Measurements from ENCODE around the gene POLD1.
"Not testable (repeated sequence)": the region's sequence is repeated elsewhere in the genome, so short reads cannot be mapped to it uniquely, and the experiment has no call there.

Gene POLD1

DNA sequence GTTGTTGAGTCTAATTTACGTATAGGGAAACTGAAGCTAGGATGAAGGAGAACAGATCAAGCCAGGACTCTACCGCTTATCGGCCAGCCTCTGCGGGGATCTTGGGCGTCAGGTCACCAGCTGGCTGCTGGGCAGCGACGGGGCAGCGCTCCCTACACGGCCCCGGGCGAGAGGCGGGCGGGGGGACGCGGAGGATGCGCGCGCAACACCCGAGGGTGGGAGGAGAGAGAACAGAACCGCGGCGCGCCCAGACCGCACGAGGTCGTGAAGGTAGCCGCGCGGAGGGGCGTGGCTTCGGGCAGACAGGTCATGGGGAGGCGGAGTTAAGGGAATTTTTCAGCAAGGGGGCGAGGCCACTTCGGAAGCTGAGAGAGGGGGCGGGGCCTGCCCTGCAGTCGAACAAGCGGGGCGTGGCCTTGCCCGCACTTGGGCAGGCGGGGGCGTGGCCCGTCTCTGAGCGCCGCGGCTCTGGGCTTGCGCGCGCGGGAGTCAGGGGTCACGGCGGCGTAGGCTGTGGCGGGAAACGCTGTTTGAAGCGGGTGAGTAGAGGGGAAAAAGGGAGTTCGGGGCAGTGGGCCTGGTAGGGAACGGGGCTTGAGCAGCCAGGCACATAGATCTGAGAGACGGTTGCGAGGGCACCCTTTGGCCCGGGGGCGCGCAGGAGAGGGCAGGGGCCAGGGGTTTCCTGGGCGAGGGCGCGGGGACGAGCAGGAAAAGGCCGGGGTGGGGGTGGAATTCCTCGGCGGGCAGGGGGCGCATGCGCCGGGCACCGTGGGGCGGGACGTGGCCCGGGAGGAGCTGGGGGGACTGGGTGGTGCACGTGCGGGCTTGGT lies at the start of gene POLD1:
Gene POLD1, plus strand, starts transcription at position 496 of the 833 bp plus-strand sequence. CDS start 14,505 bp downstream, outside the sequence.
- peak; percentile 95 for DNase-seq

DNA sequence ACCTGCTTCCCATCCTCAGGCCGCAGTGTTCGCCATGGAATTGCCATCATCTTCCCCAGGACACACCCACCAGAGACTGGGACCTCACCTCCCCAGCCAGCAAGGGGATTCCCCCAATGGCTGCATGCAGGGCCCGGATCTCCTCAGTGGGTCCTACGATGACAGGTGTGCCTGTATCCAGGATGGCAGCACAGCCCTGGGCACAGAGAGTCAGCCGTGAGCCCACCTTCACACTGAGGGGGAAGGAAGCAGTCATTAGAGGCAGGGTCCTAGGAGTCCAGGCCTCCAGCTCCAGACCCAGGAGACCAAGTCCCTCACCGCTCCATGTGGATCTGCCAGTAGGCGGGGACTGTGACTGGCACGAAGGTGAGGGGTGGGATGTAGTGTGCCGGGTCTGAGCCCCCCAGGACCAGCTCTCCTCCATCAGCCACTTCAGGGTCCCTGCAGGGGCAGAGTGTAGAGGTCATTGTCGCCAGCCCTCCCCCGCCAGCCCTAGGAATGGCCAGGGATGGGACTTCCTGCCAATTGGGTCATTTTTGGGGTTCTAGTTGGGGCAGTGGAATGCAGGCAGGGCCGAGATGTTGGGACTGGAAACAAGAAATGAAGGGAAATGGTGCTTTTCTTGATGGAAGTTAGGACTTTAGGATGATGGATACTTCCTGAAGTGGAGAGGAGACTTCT lies 49.3 kb upstream of the POLD1 start:
- DNase-seq, result no peak

DNA sequence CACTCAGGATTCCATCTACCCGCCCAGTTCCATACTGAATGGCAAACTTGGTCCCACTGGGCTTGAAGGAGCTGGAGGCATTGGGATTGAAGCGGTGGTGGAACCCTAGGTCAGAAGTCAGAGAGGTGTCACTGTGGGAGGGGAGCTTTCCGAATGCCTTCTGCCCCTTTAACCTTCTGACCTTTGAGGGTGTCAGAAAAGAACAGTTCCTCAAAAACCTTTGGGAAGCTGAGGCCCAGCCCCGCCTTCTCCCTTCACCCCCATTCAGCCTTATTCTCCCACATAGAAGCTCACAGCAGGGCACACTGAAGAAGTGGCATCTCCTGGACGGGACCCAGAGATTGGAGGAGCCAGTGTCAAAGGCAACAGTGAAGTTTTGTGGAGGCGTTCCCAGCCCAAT lies 47.1 kb upstream of the POLD1 start:
- not testable (repeated sequence) for DNase-seq

DNA sequence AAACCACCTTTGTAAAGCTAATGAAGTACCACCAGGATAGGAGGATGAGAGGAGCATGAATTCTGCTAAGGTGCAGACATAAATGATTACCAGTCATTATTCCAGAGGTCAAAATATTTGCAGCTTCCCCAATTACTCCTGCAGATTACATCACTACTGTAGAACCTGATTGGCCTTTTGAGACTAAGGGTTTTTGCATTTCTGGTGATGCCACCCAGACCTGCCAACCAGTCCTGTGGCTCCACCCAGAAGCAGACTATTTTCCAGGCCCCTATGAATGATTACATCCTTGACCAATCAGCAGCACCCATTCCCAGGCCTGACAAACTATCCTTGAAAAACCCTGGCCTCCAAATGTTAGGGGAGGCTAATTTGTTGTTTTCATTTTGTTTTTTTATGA lies 43.8 kb upstream of the POLD1 start:
- no peak for DNase-seq

DNA sequence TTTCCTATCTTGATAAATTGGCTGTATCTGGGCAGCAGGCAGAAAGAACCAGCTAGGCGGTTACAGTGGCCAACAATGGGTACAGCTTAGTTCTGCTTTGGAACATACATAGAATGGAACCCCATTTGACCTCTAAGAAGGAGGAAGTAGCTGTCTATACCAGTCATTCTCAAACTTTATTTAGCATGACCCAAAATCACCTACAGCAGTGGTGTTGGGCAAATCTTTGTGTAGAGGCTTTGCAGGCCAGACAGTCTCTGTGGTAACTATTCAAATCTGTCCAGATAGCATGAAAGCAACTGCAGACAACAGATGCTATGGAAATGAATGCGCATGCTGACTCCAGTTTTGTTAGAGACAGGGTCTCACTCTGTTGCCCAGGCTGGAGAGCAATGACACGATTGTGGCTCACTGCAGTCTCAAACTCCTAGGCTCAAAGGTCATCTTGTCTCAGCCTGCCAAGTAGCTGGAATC lies 43.0 kb upstream of the POLD1 start:
- DNase-seq, result no peak

DNA sequence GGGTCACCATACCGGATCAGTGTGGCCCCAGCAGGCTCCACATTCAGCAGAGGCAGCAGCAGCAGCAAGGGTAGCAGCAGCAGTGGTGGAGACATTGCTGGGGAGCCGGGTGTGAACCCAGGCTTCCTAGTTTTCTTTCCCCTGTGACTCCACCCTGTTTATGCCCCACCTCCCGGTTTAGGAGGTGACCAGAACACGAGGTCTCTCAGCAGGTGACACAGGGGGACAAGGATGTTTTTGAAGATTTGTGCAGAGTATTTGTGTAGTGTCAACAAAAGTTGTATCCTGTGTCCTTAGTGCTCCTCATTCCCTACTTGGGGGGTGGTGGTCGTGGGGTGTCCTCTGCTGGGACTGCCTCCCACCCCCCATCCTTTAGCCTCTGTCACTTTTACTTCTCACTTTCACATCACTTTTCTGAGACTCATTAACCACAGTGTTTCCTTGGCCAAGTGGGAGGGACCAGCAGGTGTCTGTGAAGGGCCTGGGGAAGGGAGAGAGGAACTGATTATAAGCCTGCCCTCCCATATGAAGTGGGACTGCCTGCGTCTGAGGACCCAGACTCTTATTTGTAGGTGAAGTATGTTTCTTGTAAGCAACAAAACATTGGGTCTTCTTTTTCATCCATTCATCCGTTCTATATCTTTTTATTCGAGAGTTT lies 39.4 kb upstream of the POLD1 start:
- no peak for DNase-seq

DNA sequence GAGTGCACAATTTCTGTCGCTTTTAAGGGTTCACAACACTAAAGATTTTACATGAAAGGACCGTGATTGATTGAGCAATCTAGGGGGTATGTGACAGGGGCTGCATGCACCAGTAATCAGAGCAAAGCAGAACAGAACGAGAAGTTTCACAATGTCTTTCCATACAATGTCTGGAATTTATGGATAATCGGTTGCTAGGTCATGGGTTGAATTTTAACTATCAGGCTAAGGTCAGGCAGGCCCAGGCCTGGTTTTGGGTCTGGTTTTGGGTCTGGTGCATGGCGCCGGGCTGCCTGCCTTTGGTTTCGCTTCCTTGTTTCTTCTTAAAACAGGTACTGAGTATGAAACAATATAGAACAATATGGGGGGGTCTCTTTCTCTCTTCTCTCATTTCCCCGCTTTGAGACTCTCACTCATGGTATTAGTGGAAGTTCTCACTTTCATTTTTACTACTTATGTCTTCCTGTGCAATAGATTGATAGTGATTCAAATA lies 37.0 kb upstream of the POLD1 start:
- DNase-seq, result not testable (repeated sequence)

DNA sequence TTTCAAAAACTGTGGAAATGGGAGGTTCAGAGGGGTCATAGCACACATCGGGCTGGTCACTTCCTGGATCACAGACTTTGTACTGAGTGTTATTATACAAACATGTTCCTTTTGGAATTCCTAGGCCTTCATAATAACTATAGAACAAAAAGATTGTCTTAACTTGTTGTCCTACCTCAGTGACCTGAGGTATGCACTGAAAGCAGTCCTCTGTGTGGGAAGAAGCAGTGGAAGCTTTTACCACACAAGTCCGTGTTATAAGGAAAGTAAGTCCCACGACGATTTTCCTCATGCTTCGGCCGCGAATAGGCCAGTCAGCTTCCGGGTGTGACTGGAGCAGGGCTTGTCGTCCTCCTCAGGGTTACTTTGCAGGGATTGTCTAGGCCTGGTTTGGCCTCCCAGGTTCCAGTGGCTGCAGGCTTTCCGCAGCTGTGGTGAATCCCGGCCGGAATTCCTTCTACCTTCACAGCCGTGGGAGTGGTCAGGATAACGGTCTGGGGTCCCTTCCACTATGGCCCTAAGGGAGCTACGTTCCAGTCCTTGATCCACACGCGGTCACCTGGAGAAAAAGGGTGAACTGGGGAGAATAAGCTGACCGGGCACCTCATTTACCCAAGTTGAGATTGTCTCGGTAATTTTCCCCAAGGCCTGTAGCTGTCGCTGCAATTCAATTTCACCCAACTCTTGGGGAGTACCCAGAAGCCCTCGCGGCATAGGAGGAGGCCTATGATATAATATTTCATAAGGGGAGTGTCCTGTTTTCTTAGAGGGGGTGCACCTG lies 34.7 kb upstream of the POLD1 start:
- no peak for DNase-seq

DNA sequence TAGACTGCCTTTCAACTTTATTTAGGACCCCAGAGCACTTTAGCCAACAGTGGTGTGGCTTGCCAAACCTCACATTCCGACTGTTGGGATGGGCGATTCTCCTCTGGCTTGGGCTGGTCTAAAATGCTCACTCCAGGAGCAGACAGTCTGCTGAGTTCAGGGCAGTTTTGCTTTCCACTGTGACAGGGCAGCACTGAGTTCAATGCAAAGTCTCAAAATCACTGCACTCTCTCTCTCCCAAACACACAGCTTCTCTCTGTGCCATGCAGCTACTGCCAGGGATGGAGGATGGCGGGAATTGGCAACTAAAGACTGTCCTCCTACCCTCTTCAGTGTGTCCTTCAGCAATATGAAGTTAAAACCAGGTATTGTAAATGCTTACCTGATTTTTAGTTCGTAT lies 31.9 kb upstream of the POLD1 start:
- DNase-seq, result no peak

DNA sequence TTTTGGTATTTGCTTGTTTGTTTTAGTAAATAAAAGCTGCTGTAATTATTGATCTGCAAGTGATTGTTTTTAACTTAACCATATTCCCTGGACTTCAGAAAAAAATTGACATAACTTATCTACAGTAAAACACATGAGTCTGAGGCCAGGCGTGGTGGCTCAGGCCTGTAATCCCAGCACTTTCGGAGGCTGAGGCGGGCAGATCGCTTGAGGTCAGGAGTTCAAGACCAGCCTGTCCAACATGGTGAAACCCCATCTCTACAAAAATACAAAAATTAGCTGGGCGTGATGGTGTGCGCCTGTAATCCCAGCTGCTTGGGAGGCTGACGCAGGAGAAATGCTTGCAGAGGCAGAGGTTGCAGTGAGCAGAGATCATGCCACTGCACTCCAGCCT lies 30.7 kb upstream of the POLD1 start:
- not testable (repeated sequence) for DNase-seq

DNA sequence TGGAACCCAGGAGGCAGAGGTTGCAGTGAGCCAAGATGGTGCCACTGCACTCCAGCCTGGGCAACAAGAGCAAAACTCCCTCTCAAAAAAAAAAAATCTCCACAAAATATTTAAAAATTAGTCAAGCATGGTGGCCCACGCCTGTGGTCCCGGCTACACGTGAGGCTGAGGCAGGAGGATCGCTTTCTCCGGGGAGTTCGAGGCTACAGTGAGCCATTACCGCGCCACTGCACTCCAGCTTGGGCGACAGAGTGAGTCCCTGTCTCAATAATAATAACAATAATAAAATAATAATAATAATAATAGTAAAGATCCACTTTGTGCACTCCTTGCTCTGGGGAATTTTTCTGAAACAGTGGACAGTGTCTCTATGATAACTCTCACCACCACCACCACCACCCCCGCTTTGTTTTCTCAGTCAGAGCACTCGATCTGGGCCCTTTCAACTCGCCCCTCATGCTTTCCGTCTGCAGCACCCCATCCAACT lies 27.4 kb upstream of the POLD1 start:
- no peak for DNase-seq

DNA sequence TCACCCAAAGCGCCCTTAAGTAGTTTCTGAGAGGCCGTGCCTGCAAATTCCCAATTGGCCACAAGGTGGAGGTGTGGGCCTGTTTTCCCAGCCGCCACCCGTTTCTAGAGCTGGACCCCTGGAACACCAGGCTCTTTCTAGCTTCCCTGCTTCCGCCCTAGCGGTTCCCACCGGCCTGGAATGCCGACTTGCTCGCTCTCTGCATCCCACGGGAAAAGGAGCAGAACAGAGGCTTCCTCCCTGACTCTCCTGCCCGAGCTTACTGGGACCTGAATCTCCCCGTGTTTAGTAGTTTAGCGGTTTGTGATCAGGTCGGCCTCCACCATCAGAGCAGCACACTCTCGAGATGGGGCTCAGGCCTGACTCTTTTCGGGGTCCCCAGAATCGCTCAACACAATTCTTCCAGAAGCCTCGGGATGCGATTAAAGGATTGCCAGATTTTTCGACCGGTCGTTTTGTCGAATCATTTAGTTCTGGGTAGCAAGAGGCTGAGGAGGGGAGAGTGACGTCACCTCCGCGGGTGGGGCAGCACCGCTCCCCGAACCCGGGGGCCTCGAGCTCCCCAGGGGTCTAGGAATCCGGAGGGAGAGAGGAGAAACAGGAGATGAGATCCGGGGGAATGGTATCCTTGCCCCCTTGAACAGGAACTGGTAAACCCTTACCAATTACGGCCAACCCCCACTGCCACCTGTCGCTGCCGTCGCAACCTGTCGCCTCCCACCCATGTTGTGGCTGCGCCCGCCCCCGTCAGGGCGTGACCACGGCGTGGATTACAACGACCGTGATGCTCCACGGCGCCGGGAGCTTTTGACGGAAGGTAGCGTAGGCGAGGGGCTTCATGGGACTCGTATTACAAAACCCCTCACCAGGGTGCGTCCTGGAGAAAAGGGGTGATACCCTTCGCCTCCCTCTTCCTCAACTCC lies 26.7 kb upstream of the POLD1 start:
- DNase-seq, result no peak

DNA sequence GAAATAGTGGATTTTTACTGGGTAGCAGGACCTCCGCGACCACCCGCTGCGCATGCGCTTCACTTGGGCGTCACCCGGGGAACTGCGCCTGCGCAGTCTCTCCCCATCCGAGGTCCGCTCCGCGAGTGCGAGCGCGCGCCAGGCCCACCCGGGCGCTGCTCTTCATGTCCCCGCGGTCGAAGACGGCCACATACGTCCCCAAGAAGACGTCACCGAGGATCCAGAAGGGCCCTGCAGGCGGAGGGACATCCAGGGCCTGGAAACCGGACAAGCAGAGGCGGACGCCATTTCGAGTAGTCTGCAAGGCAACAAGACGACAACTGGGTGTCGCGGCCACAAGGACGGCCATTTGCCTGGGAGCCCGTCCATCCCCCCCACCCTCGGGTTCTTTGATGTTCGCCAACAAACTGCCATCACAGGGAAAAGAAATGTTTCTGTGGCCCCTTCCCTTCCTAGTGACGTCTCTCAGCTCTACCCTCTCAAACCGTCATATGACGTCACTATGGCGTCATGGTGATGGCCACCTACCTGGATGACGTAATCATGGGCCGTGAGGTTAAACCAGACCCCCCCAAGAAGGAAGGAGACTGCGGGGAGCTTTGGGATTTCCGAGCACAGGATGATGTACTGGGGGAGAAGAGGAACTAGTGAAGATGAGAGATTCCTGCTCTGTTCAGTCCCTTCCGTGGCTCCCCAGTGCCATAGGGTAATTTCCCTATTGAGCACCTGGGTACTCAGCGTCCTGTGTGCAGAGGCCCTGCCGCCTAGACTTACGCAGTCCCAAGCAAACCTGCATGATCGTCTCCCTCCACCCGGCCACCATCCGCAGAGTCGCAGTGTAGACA lies 25.4 kb upstream of the POLD1 start:
- no peak for DNase-seq

DNA sequence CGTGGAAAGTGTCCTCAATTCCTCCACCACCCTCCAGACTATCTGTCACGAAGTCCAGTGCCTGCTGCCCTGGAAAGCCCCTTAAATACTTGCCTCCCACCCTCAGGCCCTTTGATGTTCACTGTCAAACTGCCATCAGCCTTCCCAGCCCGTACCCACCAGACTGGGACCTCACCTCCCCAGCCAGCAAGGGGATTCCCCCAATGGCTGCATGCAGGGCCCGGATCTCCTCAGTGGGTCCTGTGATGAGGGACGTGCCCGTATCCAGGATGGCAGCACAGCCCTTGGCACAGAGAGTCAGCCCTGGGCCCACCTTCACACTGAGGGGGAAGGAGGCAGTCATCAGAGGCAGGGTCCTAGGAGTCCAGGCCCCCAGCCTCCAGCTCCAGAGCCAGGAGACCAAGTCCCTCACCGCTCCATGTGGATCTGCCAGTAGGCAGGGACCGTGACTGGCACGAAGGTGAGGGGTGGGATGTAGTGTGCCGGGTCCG lies 24.8 kb upstream of the POLD1 start:
- no peak for DNase-seq

DNA sequence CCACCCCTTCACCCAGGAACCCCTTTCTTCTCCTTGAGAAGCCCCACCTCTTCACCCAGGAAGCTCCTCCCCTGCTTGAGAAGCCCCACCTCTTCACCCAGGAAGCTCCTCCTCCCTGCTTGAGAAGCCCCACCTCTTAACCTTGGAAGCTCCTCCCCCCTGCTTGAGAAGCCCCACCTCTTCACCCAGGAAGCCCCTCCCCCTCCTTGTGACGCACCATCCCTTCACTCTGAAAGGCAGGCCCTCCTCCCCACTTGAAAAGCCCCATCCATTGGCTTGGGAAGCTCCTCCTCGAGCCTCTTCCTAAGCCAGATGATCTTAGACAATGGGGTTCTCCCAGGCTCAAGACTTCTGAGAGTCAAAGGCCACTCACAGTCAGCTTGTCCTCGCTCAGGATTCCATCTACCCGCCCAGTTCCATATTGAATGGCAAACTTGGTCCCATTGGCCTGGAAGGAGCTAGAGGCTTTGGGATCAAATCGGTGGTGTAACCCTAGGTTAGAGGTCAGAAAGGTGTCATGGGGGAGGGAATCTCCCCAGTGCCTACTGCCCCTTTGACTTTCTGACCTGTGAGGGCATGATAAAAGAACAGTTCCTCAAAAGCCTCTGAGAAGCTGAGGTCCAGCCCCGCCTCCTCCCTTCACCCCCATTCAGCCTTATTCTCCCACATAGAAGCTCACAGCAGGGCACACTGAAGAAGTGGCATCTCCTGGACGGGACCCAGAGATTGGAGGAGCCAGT lies 22.7 kb upstream of the POLD1 start:
- no peak for DNase-seq

DNA sequence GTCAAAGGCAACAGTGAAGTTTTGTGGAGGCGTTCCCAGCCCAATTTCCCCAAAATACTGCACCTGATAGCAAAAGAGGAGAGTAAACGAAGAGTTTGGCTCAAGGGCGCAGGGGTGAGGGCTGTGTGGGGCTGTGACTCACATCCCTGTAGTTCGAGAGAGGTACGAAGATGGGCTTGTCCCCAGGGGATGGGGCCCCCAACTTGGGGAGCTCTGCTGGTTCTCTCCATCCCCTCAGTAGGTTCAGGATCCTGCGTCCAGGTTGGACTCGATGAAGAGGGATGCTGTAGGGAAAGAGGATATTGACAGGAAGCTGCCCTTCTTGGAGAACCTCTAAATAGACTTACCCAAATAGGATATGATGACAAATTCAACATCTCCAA lies 22.1 kb upstream of the POLD1 start:
- no peak for DNase-seq

DNA sequence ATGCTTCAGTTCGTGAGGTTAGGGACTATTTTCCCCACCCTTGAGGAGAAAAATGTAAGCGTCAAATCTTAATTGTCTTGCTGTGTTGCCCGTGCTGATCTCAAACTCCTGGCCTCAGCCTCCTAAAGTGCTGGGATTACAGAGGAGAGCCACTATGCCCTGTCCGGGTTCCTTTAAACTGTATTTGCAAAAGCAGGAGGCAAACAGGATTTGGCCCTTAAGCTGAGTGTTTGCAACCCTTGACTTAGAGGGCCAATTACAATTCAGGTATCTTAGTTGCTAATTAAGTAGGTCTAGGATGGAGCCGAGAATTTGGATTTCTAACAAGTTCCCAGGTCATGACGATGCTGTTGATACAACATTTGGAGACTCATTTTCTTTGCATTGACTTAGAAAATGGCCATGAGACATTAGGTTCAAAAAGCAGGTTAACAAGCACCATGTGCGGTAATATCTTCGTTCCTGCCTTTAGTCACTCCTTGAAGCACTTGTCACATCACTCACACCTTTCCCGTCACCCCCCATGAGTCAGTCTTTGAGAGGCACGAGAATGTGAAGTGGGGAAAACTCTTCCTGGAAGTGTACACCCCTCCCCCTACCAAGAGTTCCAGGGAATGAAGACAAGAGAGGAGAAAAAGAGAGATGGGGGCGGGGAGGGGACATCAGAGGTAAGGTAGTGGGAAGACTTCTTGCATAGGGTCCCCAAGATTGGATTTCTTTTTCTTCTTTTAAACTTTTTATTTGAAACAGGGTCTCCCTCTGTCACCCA lies 21.3 kb upstream of the POLD1 start:
- no peak for DNase-seq

DNA sequence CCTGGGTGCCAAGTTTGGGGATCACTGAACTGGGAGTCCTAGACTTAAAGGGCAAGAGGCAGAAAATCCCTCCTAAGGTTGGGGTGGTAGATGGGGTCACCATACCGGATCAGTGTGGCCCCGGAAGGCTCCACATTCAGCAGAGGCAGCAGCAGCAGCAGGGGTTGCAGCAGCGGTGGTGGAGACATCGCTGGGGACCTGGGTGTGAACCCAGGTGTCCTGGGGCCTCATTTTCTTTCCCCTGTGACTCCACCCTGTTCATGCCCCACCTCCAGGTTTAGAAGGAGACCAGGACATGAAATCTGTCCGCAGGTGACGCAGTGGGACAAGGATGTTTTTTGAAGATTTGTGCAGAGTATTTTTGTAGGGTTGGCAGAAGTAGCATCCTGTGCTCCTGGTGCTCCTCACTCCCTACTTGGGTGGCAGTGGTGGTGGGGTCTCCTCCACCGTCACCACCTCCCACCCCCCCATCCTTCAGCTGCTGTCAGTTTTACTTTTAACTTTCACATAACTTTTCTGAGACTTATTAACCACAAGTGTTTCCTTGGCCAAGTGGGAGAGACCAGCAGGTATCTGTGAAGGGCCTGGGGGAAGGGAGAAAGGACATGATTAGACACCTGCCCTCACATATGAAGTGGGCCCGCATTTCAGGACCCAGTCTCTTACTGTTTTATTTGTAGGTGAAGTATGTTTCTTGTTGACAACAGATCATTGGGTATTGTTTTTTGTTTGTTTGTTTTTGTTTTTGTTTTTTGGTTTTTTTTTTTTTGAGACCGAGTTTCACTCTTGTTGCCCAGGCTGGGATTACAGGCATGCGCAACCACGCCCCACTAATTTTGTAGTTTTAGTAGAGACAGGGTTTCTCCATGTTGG lies 18.5 kb upstream of the POLD1 start, which contains the start of gene NAPSA:
Gene NAPSA, minus strand, starts transcription at position 206 of the 873 bp plus-strand sequence. Its CDS starts 18 bp downstream, at position 188.
- DNase-seq, result no peak

All from NCI-H524 treated with DMSO at 0.1 percent for 48 hours (cell line).